Activated naive CD8-positive, alpha-beta T cell (primary cell): ENCODE results near the gene SHISA6.

Source experiments
- H3K27ac Mint-ChIP-seq: one replicate; pipeline ENCODE4 v1.8.0; 2021; ENCODE audit warnings: mixed read lengths
- H3K27me3 Mint-ChIP-seq: one replicate; pipeline ENCODE4 v1.8.0; 2021; ENCODE audit warnings: mixed read lengths
- H3K36me3 Mint-ChIP-seq: one replicate; pipeline ENCODE4 v1.8.0; 2021; ENCODE audit warnings: mixed read lengths
- H3K4me1 Mint-ChIP-seq: one replicate; pipeline ENCODE4 v1.8.0; 2021; ENCODE audit warnings: low read depth, mixed read lengths
- H3K4me3 Mint-ChIP-seq: one replicate; pipeline ENCODE4 v1.8.0; 2021; ENCODE audit warnings: mild to moderate bottlenecking, mixed read lengths
- H3K9me3 Mint-ChIP-seq: one replicate; pipeline ENCODE4 v1.8.0; 2021; ENCODE audit warnings: low read depth, mixed read lengths

The SHISA6 gene

GRCh38 chr17:11458279-11458678 is 217.3 kb downstream of the SHISA6 start:
- Mint-ChIP-seq H3K9me3 (no peaks in the 10 kb centered on the region), H3K4me3 (no peak overlapping the region), H3K4me1 (no peaks in the 10 kb centered on the region)

GRCh38 chr17:11459861-11460331 is 218.9 kb downstream of the SHISA6 start:
- H3K9me3 Mint-ChIP-seq: no peaks in the 10 kb centered on the region
- H3K4me1 Mint-ChIP-seq: no peaks in the 10 kb centered on the region
- H3K27ac Mint-ChIP-seq: no peak overlapping the region
- no peak overlapping the region for H3K4me3 Mint-ChIP-seq
- H3K36me3 Mint-ChIP-seq: no peaks in the 10 kb centered on the region
- H3K27me3 Mint-ChIP-seq: peaks cover 1% of the 10 kb centered on the region

More at GRCh38 chr17:11458279-11458678, 217.3 kb downstream of the SHISA6 start:
- H3K27ac Mint-ChIP-seq: no peak overlapping the region
- peaks cover 1% of the 10 kb centered on the region for H3K27me3 Mint-ChIP-seq
- no peaks in the 10 kb centered on the region for H3K36me3 Mint-ChIP-seq

GRCh38 chr17:11461993-11462548 is 221.1 kb downstream of the SHISA6 start:
- no peak overlapping the region for H3K4me3 Mint-ChIP-seq
- H3K27me3 Mint-ChIP-seq: peaks cover 1% of the 10 kb centered on the region
- no peaks in the 10 kb centered on the region for H3K4me1 Mint-ChIP-seq
- no peaks in the 10 kb centered on the region for H3K36me3 Mint-ChIP-seq
- no peak overlapping the region for H3K27ac Mint-ChIP-seq
- no peaks in the 10 kb centered on the region for H3K9me3 Mint-ChIP-seq

- H3K4me3 Mint-ChIP-seq: no peak overlapping the region
- no peaks in the 10 kb centered on the region for H3K4me1 Mint-ChIP-seq
- no peaks in the 10 kb centered on the region for H3K27me3 Mint-ChIP-seq
- H3K36me3 Mint-ChIP-seq: no peaks in the 10 kb centered on the region
- no peak overlapping the region for H3K27ac Mint-ChIP-seq
- no peaks in the 10 kb centered on the region for H3K9me3 Mint-ChIP-seq
Measured at GRCh38 chr17:11467639-11468038, 226.6 kb downstream of the SHISA6 start.

GRCh38 chr17:11485336-11486100 is 244.5 kb downstream of the SHISA6 start:
- H3K9me3 Mint-ChIP-seq: peaks cover 4% of the 10 kb centered on the region
- H3K4me3 Mint-ChIP-seq: no peak overlapping the region
- H3K27me3 Mint-ChIP-seq: no peaks in the 10 kb centered on the region
- H3K4me1 Mint-ChIP-seq: no peaks in the 10 kb centered on the region
- no peak overlapping the region for H3K27ac Mint-ChIP-seq
- H3K36me3 Mint-ChIP-seq: no peaks in the 10 kb centered on the region

GRCh38 chr17:11486101-11486867 is 245.3 kb downstream of the SHISA6 start:
- peaks cover 4% of the 10 kb centered on the region for H3K9me3 Mint-ChIP-seq
- no peaks in the 10 kb centered on the region for H3K4me1 Mint-ChIP-seq
- no peak overlapping the region for H3K27ac Mint-ChIP-seq
- H3K4me3 Mint-ChIP-seq: no peak overlapping the region
- H3K36me3 Mint-ChIP-seq: no peaks in the 10 kb centered on the region
- no peaks in the 10 kb centered on the region for H3K27me3 Mint-ChIP-seq

GRCh38 chr17:11486868-11487310 is 245.9 kb downstream of the SHISA6 start:
- Mint-ChIP-seq H3K4me1 (no peaks in the 10 kb centered on the region), H3K4me3 (no peak overlapping the region), H3K36me3 (no peaks in the 10 kb centered on the region), H3K9me3 (peaks cover 4% of the 10 kb centered on the region), H3K27me3 (no peaks in the 10 kb centered on the region), H3K27ac (no peak overlapping the region)

GRCh38 chr17:11487469-11487868 is 246.5 kb downstream of the SHISA6 start:
- H3K36me3 Mint-ChIP-seq: no peaks in the 10 kb centered on the region
- H3K4me3 Mint-ChIP-seq: no peak overlapping the region
- H3K27ac Mint-ChIP-seq: no peak overlapping the region
- no peaks in the 10 kb centered on the region for H3K4me1 Mint-ChIP-seq
- H3K27me3 Mint-ChIP-seq: no peaks in the 10 kb centered on the region
- H3K9me3 Mint-ChIP-seq: peaks cover 4% of the 10 kb centered on the region

GRCh38 chr17:11488407-11488806 is 247.4 kb downstream of the SHISA6 start:
- Mint-ChIP-seq H3K4me3 (no peak overlapping the region), H3K27me3 (no peaks in the 10 kb centered on the region), H3K4me1 (no peaks in the 10 kb centered on the region), H3K36me3 (no peaks in the 10 kb centered on the region), H3K27ac (no peak overlapping the region), H3K9me3 (peaks cover 4% of the 10 kb centered on the region)

GRCh38 chr17:11490171-11490755 is 249.2 kb downstream of the SHISA6 start:
- H3K27me3 Mint-ChIP-seq: peaks cover 5% of the 10 kb centered on the region

GRCh38 chr17:11492511-11492910 is 251.5 kb downstream of the SHISA6 start:
- no peaks in the 10 kb centered on the region for H3K36me3 Mint-ChIP-seq
- no peaks in the 10 kb centered on the region for H3K4me1 Mint-ChIP-seq
- H3K4me3 Mint-ChIP-seq: no peak overlapping the region
- H3K27ac Mint-ChIP-seq: no peak overlapping the region
- peaks cover 5% of the 10 kb centered on the region for H3K27me3 Mint-ChIP-seq
- H3K9me3 Mint-ChIP-seq: peaks cover 4% of the 10 kb centered on the region

More at GRCh38 chr17:11490171-11490755, 249.2 kb downstream of the SHISA6 start:
- Mint-ChIP-seq H3K27ac (no peak overlapping the region), H3K36me3 (no peaks in the 10 kb centered on the region), H3K4me3 (no peak overlapping the region), H3K9me3 (peaks cover 4% of the 10 kb centered on the region), H3K4me1 (no peaks in the 10 kb centered on the region)

GRCh38 chr17:11493936-11494335 is 252.9 kb downstream of the SHISA6 start:
- H3K4me1 Mint-ChIP-seq: no peaks in the 10 kb centered on the region
- peaks cover 4% of the 10 kb centered on the region for H3K9me3 Mint-ChIP-seq
- H3K4me3 Mint-ChIP-seq: no peak overlapping the region
- H3K27ac Mint-ChIP-seq: no peak overlapping the region
- H3K27me3 Mint-ChIP-seq: peaks cover 7% of the 10 kb centered on the region
- no peaks in the 10 kb centered on the region for H3K36me3 Mint-ChIP-seq

GRCh38 chr17:11495613-11496012 is 254.6 kb downstream of the SHISA6 start:
- H3K27ac Mint-ChIP-seq: no peak overlapping the region
- no peaks in the 10 kb centered on the region for H3K9me3 Mint-ChIP-seq
- H3K36me3 Mint-ChIP-seq: no peaks in the 10 kb centered on the region
- H3K4me3 Mint-ChIP-seq: no peak overlapping the region
- no peaks in the 10 kb centered on the region for H3K4me1 Mint-ChIP-seq
- peaks cover 7% of the 10 kb centered on the region for H3K27me3 Mint-ChIP-seq

GRCh38 chr17:11499881-11500280 is 258.9 kb downstream of the SHISA6 start:
- no peak overlapping the region for H3K27ac Mint-ChIP-seq
- peaks cover 2% of the 10 kb centered on the region for H3K27me3 Mint-ChIP-seq
- no peaks in the 10 kb centered on the region for H3K4me1 Mint-ChIP-seq
- no peak overlapping the region for H3K4me3 Mint-ChIP-seq
- no peaks in the 10 kb centered on the region for H3K36me3 Mint-ChIP-seq
- H3K9me3 Mint-ChIP-seq: no peaks in the 10 kb centered on the region
